Prostate gland (tissue), 2 donors: Measurements from ENCODE around the gene SEMA7A. TPM values are rescaled to one million over a fixed set of nuclear protein-coding genes. Genes with fewer than 3 reads are reported as not detected.

Experiments
- DNase-seq: peaks from one replicate; pipeline ENCODE4 v3.0.0-alpha.2; 2019; ENCODE audit warnings: low spot score
- H3K27ac ChIP-seq, 2 donors: fragments of 200-600 bp; sonication (generic); 2 replicates each; pipeline ENCODE4 v1.5.1; 2017 to 2019
- H3K27me3 ChIP-seq: fragments of 200-600 bp; sonication (generic); replicated peaks from 2 replicates; pipeline ENCODE4 v1.5.1; 2019; ENCODE audit not compliant: insufficient read depth
- H3K36me3 ChIP-seq, 2 donors: fragments of 200-600 bp; sonication (generic); 1 replicate in 1 of 2; 2 replicates in 1 of 2; pipeline versions ENCODE4 v1.5.1 to v1.8.1; 2017 to 2019
- H3K4me1 ChIP-seq: fragments of 200-600 bp; sonication (generic); replicated peaks from 2 replicates; pipeline ENCODE4 v1.5.1; 2019
- H3K4me3 ChIP-seq, 2 donors: fragments of 200-600 bp; sonication (generic); 2 replicates each; pipeline ENCODE4 v1.5.1; 2017 to 2019
- H3K9me3 ChIP-seq: fragments of 200-600 bp; sonication (generic); 2 replicates; pipeline ENCODE4 v1.5.1; 2017
- POLR2A ChIP-seq: fragments of 450-650 bp; IDR thresholded peaks from one replicate; pipeline ENCODE4 v1.6.1; 2016; ENCODE audit warnings: antibody characterized with exemption, mild to moderate bottlenecking
- POLR2AphosphoS5 ChIP-seq: sonication (generic); formaldehyde crosslinking; IDR thresholded peaks from one replicate; pipeline ENCODE4 v1.6.1; 2017; ENCODE audit warnings: antibody characterized with exemption
- WGBS: methylation state at CpG from one replicate; pipeline ENCODE4 v1.1.5; 2018; 5-methylcytosine and 5-hydroxymethylcytosine counted together
- intact Hi-C: fragments of 100-400 bp; cut with DNase I; formaldehyde crosslinking; loops from one replicate; pipeline ENCODE4 v1.14.2; 2022
- total RNA-seq, 2 donors: library from RNA; depleted of rRNA; stranded (reverse); fragments of >200 nt; gene quantifications; one replicate each; pipeline ENCODE4 v1.1.0, GENCODE V29; 2016
- TF ChIP-seq, protein P1 (sequence below), 4 experiments: fragments of 200-600 bp in 2 of 4; fragments of 450-650 bp in 2 of 4; sonication (generic) in 2 of 4; IDR thresholded peaks; 1 replicate in 3 of 4; 2 replicates in 1 of 4; pipeline ENCODE4 v1.5.1; 2016 to 2019; ENCODE audit warnings: antibody characterized with exemption in 4 of 4, mild to moderate bottlenecking in 2 of 4, moderate library complexity in 2 of 4

SEMA7A gene
- total RNA-seq, 2 donors from 2014 or later = 1.3 to 171 TPM

DNA sequence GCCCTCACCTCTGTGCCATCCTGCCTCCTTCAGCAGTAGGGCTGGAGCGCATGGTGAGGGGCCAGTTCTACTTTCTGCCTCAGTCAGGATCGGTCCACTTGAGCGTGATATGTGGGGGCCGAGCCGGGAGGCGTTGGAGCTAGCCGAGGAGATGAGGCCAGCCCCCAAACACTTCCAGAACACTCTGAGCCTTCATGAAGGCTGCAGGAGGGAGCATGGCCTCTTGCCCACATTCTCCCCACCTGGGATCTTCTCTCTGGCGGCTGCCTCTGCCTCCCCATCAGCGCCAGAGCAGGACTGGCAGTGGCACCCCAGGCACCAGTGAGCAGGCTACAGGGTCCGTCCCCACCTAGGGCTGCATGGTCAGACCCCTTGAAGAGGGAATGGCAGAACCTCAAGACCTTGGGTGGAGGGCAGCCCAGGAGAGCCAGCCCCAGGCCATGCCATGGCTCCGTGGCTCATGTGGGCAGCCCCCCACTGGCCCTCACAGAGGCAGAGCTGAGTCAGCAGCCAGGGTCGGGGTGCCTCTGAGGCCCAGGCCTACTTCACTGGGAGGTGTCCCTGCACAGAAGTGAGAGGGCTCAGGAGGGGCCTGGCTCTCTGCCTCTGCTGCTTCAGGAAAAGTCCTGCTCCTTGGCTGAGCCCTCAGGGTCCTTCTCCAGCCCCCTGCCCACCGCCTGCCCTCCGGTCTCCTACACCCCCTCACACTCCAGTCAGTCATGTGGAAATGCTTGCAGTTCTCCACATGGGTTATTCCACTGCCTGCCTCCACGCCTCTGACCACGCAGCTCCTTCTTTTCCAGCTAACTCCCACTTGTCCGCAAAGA, 38.2 kb downstream of the SEMA7A start:
- H3K27ac ChIP-seq = no peak overlapping the region
- no peak for DNase-seq
- H3K27me3 ChIP-seq = no peaks in the 10 kb centered on the region
- intact Hi-C loops = no loop called here
- 90% methylated on average over 15 of the region's 17 CpGs for WGBS
- H3K4me3 ChIP-seq = no peak overlapping the region
- no peaks in the 10 kb centered on the region for H3K9me3 ChIP-seq
- TF ChIP-seq POLR2A = no peak
- no peaks in the 10 kb centered on the region for H3K36me3 ChIP-seq
- no peaks in the 10 kb centered on the region for H3K4me1 ChIP-seq

DNA sequence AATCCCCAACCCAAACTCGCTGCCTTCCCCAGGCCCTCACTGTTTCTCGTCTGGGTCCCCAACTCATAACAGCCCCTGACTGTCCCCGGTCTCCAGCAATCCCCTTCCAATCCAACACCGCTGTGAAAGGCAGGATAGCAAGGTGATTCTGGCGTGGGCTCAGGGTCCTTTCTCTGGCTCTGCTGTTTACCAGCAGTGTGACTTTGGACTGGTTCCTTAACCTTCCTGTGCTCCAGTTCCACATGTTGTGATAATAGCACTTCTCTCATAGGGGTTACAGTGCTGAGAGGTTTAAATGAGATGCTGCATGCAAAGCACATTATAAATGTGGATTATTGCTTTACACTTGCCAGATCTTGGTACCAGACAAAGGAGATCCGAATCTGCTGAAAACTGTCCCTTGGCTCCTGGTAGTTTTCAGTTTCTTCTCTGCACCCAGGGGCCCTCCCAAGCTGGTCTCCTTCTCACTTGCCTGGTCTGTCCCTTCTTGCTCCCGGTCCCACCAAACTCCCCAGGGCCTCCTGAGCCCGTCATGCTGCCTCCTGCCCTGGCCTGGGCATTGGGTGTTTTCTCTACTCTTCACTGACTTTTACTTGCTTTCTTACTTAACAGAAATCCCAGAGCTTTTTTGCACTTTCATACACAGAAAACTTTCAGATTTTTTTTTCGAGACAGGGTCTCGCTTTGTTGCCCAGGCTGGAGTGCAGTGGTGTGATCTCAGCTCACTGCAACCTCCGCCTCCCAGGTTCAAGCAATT, 39.5 kb downstream of the SEMA7A start:
- TF ChIP-seq POLR2AphosphoS5 (no peak), POLR2A (no peak)
- TF ChIP-seq, protein P1, sequence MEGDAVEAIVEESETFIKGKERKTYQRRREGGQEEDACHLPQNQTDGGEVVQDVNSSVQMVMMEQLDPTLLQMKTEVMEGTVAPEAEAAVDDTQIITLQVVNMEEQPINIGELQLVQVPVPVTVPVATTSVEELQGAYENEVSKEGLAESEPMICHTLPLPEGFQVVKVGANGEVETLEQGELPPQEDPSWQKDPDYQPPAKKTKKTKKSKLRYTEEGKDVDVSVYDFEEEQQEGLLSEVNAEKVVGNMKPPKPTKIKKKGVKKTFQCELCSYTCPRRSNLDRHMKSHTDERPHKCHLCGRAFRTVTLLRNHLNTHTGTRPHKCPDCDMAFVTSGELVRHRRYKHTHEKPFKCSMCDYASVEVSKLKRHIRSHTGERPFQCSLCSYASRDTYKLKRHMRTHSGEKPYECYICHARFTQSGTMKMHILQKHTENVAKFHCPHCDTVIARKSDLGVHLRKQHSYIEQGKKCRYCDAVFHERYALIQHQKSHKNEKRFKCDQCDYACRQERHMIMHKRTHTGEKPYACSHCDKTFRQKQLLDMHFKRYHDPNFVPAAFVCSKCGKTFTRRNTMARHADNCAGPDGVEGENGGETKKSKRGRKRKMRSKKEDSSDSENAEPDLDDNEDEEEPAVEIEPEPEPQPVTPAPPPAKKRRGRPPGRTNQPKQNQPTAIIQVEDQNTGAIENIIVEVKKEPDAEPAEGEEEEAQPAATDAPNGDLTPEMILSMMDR (IDR thresholded peaks at IDR 0.05) = no peak
- Histone ChIP-seq H3K4me1 (no peaks in the 10 kb centered on the region), H3K9me3 (no peaks in the 10 kb centered on the region), H3K36me3 (no peaks in the 10 kb centered on the region), H3K27ac (no peak overlapping the region), H3K27me3 (no peaks in the 10 kb centered on the region), H3K4me3 (no peak overlapping the region)
- no peak for DNase-seq
- 92% methylated on average over 11 of the region's 11 CpGs for WGBS
- intact Hi-C loops = no loop called here

DNA sequence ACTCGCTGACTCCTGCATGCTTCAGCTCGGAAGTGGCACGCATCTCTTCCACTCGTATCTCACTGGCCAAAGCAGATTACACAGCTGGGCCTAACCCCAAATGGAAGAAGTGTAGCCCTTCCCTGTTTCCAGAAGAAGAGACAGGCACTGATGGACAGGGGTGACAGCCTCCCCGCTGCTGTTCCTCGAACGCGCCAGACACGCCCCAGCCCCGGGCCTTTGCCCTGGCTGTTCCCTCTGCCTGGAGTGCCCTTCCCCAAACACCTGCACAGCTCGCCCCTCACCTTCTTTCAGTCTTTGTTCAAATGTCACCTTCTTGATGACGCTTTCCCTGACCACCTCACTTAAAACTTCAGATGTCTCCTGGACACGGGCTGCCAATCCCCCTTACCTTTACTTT, 40.3 kb downstream of the SEMA7A start:
- Histone ChIP-seq H3K4me3 (no peak overlapping the region), H3K9me3 (no peaks in the 10 kb centered on the region), H3K27me3 (no peaks in the 10 kb centered on the region), H3K27ac (no peak overlapping the region), H3K36me3 (no peaks in the 10 kb centered on the region), H3K4me1 (no peaks in the 10 kb centered on the region)
- DNase-seq = no peak
- intact Hi-C loops = no loop called here
- 89% methylated on average over 13 of the region's 13 CpGs for WGBS
- TF ChIP-seq POLR2AphosphoS5 (no peak), POLR2A (no peak)
- TF ChIP-seq, protein P1 (IDR thresholded peaks at IDR 0.05) = no peak

DNA sequence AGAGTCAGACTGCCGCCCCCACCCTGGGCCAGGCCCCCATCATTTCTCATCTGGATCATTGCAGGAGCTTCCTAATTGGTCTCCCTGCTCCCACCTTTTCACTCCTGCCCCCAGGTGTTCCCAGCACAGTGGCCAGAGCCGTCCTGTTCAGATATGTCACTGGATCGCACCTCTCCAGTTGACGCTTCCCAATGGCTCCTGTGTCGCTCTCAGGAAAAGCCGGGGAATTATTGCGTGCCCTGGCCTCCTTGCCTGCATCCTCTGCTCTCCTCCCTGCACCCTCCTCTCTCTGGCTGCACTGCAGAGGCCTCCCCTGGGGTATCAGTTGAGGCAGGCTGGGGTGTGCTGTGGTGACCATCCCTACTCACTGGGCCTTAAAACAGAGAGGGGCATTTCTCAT, 40.9 kb downstream of the SEMA7A start:
- Histone ChIP-seq H3K9me3 (no peaks in the 10 kb centered on the region), H3K27me3 (no peaks in the 10 kb centered on the region), H3K4me1 (no peaks in the 10 kb centered on the region), H3K27ac (no peak overlapping the region), H3K4me3 (no peak overlapping the region), H3K36me3 (no peaks in the 10 kb centered on the region)
- DNase-seq = no peak
- intact Hi-C loops = no loop called here
- 89% methylated on average over 7 of the region's 7 CpGs for WGBS
- TF ChIP-seq, protein P1 (IDR thresholded peaks at IDR 0.05) = no peak
- TF ChIP-seq POLR2A = no peak
- no peak for TF ChIP-seq POLR2AphosphoS5

DNA sequence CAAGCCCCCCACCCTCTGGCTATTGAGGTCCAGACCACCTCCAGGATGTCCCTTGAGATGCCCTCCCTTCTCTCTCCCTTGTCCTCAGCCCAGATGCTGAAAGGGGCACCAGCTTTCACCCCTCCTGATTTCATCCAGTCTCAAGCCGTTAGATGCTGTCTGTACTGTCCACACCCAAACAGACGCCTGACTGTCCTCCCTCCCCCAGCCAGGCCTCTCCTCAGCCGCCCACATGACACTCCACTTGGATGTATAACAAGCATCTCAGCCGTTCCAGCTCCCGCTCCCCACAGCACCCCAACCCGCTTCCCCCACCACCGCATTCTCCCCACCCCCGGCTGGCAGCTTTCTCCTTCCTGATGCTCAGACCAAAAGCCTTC, 41.3 kb downstream of the SEMA7A start:
- WGBS = 42% methylated on average over 8 of the region's 8 CpGs
- intact Hi-C loops = no loop called here
- H3K4me1 ChIP-seq = no peaks in the 10 kb centered on the region

More for the DNA sequence above, 41.3 kb downstream of the SEMA7A start:
- Histone ChIP-seq H3K4me3 (no peak overlapping the region), H3K27ac (no peak overlapping the region), H3K27me3 (no peaks in the 10 kb centered on the region), H3K9me3 (no peaks in the 10 kb centered on the region), H3K36me3 (no peaks in the 10 kb centered on the region)
- TF ChIP-seq POLR2AphosphoS5 (no peak), POLR2A (no peak)
- TF ChIP-seq, protein P1 (IDR thresholded peaks at IDR 0.05) = no peak
- no peak for DNase-seq
